Stomach (tissue), 4 donors: ENCODE measurements around the gene MYT1.

Experiments
- EP300 ChIP-seq: sonication (generic); formaldehyde crosslinking; IDR thresholded peaks from one replicate; pipeline ENCODE4 v1.6.1; 2017; ENCODE audit warnings: antibody characterized with exemption
- POLR2A ChIP-seq, 4 donors: fragments of 450-650 bp; IDR thresholded peaks; one replicate each; pipeline ENCODE4 v1.6.1; 2016; ENCODE audit warnings: antibody characterized with exemption in 4 of 4, control low read depth in 2 of 4, mild to moderate bottlenecking in 1 of 4, moderate library complexity in 1 of 4
- TF ChIP-seq, protein P1 (sequence below), 7 experiments: fragments of 450-650 bp in 4 of 7; fragments of 200-600 bp in 3 of 7; sonication (generic) in 3 of 7; IDR thresholded peaks; one replicate each; pipeline ENCODE4 v1.5.1; 2016 to 2019; ENCODE audit warnings: antibody characterized with exemption in 7 of 7, control low read depth in 2 of 7, mild to moderate bottlenecking in 1 of 7

DNA sequence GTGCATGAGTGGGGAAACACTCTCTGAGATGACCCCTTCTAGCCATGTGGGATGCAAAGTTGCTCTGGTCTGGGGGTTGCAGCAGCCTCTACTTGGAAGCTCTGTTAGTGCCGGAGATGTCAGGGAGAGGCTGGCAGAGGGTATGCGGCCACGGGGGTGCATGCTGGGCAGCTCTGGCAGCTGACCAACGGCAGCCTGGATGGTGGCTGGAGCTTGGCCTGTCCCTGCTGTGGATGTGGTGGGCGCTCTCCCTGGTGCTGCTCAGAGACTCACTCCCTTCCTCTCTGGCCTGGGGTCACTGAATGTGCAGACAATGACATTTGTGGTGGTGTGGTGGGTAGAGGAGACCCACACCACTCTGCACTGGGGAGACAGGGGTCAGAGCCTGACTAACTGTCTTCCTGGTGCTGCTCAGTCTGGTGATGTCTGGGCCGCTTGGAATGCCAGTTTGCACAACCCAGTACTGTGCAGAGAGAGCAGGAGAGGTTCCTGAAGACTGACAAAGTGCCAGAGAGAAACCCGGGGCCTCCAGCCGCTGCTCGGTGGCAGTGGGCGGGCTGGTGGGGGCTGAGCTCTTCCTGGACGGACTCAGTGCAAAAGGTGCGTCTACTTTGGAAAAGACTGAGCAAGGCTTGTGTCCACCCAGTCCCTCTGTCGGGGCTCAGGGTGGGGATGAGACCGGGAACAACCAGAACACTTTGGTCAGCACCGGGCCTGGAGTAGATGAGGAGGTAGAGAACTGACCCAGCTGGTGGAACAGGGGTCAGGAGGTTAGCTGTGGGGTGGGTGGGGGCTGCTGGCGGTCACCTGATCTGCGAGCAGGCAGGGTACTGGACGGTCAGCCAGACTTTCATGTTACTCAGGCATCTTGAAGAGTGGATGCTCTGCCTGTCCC, 2.7 kb downstream of the MYT1 start:
- TF ChIP-seq, protein P1, sequence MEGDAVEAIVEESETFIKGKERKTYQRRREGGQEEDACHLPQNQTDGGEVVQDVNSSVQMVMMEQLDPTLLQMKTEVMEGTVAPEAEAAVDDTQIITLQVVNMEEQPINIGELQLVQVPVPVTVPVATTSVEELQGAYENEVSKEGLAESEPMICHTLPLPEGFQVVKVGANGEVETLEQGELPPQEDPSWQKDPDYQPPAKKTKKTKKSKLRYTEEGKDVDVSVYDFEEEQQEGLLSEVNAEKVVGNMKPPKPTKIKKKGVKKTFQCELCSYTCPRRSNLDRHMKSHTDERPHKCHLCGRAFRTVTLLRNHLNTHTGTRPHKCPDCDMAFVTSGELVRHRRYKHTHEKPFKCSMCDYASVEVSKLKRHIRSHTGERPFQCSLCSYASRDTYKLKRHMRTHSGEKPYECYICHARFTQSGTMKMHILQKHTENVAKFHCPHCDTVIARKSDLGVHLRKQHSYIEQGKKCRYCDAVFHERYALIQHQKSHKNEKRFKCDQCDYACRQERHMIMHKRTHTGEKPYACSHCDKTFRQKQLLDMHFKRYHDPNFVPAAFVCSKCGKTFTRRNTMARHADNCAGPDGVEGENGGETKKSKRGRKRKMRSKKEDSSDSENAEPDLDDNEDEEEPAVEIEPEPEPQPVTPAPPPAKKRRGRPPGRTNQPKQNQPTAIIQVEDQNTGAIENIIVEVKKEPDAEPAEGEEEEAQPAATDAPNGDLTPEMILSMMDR (IDR thresholded peaks at IDR 0.05) = no peak
- TF ChIP-seq POLR2A (IDR thresholded peaks at IDR 0.05) (no peak), EP300 (no peak)
